ENCODE data around the gene RLBP1.

DNA sequence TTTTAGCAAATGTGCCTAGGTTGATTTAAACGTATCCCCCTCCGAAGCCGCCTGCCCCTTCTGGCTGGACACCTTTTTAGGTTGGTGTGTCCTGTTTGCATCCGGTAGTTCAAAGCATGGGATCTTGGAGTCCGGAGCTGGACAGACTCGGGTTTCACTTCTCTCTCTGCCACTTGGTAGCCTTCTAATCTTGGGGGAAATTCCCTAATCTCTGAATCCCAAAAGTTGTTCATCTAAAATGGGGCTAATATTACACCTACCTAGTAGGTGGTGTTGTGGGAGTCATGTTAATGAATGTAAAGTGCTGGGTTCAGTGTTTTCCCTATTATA, 23.2 kb upstream of the RLBP1 start:
- TF ChIP-seq, protein P1, sequence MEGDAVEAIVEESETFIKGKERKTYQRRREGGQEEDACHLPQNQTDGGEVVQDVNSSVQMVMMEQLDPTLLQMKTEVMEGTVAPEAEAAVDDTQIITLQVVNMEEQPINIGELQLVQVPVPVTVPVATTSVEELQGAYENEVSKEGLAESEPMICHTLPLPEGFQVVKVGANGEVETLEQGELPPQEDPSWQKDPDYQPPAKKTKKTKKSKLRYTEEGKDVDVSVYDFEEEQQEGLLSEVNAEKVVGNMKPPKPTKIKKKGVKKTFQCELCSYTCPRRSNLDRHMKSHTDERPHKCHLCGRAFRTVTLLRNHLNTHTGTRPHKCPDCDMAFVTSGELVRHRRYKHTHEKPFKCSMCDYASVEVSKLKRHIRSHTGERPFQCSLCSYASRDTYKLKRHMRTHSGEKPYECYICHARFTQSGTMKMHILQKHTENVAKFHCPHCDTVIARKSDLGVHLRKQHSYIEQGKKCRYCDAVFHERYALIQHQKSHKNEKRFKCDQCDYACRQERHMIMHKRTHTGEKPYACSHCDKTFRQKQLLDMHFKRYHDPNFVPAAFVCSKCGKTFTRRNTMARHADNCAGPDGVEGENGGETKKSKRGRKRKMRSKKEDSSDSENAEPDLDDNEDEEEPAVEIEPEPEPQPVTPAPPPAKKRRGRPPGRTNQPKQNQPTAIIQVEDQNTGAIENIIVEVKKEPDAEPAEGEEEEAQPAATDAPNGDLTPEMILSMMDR (IDR thresholded peaks at IDR 0.05): no peak
- TF ChIP-seq ZFX (IDR thresholded peaks at IDR 0.05; ENCODE audit: borderline replicate concordance): no peak
